Measurements from ENCODE around the gene MACROD2.

DNA sequence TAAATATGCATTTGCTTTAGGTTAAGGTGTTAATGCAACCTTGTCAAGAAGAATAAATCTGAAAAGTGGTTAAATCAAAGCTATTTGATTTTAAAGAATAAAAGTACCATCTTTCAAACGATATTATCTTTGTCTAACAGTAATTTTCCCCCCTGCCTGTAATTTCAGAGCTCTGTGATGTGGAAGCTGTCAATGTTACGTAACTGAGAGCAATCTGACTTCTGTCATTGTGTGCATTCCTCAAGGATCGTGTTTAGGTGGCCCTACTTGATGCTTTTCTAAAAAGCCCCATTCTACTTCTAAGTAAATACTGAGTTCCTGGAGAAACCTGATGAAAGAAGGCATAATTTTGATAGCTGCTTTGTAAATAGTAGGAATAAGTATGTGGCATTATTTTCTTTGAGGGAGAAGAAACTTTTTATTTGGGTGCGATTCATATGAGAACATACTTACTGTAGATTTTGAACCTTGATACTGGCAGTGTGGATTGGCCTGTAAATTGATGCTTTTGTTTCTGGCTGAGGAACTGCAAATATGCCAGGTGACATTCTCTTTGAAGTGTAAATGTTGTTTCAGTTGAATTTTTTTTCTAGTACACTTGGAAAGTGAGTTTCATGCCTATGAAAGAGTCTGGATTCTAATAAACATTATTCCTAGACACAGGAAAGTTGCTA lies 871.7 kb downstream of the MACROD2 start:
- TF ChIP-seq, protein P1, sequence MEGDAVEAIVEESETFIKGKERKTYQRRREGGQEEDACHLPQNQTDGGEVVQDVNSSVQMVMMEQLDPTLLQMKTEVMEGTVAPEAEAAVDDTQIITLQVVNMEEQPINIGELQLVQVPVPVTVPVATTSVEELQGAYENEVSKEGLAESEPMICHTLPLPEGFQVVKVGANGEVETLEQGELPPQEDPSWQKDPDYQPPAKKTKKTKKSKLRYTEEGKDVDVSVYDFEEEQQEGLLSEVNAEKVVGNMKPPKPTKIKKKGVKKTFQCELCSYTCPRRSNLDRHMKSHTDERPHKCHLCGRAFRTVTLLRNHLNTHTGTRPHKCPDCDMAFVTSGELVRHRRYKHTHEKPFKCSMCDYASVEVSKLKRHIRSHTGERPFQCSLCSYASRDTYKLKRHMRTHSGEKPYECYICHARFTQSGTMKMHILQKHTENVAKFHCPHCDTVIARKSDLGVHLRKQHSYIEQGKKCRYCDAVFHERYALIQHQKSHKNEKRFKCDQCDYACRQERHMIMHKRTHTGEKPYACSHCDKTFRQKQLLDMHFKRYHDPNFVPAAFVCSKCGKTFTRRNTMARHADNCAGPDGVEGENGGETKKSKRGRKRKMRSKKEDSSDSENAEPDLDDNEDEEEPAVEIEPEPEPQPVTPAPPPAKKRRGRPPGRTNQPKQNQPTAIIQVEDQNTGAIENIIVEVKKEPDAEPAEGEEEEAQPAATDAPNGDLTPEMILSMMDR (IDR thresholded peaks at IDR 0.05; ENCODE audit: insufficient read depth, low read depth, low read length), result no peak
- no peak for TF ChIP-seq EZH2 (IDR thresholded peaks at IDR 0.05; ENCODE audit: insufficient read depth, low read length)
